ENCODE measurements around the gene PLIN3.
"Not testable (repeated sequence)": the region's sequence is repeated elsewhere in the genome, so short reads cannot be mapped to it uniquely, and the experiment has no call there.

PLIN3 gene, protein sequence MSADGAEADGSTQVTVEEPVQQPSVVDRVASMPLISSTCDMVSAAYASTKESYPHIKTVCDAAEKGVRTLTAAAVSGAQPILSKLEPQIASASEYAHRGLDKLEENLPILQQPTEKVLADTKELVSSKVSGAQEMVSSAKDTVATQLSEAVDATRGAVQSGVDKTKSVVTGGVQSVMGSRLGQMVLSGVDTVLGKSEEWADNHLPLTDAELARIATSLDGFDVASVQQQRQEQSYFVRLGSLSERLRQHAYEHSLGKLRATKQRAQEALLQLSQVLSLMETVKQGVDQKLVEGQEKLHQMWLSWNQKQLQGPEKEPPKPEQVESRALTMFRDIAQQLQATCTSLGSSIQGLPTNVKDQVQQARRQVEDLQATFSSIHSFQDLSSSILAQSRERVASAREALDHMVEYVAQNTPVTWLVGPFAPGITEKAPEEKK

DNA sequence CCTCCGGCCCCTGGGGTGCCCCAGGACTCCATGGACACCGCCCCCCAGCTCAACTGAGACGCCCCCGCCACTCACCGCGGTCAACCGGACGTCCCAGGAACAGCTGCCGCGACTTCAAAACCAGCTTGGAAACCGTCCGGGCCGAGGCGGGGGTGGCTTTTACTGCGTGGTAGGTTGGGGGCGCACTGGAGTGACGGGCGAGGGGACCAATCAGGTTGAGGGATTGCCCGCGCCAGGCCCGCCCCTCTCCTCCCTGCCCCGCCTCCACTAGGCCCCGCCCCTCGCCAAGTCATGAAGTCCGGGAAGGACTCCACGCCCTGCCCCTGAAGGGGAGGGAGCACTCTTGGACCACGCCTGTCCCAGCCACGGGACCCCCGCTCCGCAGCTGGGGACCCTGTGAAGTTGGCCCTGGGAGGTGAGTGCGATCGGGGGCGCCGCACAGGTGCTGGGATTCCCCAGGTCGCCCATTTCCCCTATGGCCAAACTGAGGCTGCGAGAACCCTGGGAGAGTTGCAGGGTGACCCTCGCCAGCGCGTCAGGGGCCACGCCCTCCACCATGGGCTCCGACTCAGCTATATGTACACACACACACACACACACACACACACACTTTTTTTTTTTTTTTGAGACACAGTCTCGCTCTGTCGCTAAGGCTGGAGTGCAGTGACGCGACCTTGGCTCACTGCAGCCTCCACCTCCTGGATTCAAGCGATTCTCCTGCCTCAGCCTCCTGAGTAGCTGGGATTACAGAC lies at the start of gene PLIN3:
Gene PLIN3, minus strand, starts transcription at position 134 of the 752 bp plus-strand sequence. CDS start 6,273 bp downstream, outside the sequence.
- no peak for FAIRE-seq

DNA sequence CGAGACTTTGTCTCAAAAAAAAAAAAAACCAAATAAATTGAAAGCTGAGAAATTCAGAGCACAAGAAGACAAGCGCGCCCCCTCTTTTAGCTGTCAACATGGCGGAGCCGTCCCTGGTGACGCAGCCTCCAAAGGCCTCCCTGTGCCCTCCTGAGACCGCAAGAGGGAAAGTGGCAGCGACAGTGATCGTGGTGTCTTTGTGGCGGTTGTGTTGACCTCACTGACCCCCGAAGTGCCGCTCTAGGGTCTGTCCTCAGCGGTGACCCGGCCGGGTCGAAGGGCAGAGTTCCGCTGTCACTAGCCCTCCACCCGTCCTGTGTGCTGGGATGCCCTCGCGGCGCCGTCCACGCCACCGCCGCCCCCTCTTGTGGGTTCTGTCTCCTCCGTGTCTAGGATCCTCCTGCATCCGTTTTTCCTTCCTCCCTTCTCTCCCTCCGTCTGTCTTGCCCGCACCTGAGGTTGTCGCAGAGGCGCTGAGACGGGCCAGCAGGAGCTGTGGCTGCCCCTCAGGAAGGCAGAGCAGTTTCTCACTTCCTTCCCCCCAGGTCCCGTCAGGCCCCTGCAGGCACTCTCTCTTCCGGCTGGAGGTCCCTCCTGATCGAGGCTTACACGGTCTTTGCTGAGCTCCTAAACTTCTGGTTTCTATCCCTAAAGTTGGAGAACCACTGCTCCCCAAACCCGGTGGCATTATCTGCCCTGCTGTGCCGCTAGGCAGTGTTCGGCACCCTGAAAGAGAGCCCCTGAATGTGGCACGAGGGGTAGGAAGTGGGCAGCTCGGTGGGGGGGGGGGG lies 49.0 kb upstream of the PLIN3 start:
- no peak for FAIRE-seq

DNA sequence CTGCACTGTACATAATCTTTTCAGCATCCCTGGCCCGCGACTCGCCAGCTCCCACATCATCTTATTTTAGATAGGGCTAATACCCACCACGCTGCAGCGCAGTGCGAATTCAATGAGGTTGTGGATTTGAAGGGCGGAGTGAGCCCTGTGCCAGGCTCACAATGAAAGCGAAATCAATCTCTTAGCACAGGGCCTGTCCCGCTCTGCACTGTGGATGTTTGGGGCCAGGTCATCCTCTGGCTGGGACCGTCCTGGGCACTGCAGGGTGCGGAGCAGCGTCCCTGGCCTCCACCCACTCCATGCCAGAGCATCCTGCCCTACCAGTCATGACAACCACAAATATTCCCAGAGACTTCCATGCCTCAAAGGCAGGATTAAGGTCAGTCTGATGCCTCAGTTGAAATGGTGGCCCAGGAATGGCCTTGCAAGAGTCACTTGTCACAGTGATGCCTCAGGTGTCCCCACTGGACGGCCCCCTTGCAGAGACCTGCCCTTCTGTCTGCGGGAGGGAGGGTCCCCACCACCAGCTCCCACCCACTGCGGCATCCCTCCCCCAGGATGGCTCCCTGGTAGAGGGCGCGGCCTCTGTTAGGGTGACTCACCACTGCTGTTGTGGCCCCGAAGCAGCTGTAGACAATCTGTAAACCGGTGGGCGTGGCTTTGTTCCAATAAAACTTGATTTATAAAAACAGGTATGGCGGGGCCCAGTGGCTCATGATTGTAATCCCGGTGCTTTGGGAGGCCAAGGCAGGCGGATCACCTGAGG lies 47.5 kb upstream of the PLIN3 start:
- FAIRE-seq = no peak

DNA sequence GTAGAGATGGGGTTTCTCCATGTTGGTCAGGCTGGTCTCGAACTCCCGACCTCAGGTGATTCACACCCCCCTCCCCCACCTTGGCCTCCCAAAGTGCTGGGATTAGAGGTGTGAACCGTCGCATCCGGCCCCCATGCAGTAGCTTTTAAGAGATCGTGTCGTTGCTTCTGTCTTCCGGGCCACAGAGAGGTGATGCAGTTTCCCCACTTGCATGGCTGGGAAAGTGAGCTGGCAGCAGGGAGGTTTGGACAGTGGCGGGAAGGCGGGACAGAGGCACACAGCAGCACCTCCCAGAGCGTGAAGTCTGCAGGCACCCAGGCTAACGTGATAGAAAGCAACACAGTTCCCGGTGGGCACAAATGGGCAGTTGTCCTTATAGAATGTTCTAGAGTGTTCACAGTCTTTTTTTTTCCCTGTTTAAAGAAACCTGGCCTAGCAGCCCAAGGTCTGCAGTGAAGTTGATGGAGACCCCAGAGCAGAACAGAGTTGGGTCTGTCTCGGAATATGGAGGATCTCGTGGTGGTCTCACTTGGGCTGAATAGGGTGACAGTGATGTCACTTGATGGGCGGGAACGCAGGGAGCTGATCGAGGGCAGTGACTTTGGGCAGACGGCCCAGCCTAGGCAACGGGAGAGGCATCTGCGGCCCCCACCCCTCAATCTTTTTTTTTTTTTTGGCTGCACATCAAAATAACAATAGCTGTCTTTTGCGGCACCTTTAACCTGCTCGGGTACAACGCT lies 46.7 kb upstream of the PLIN3 start:
- no peak for FAIRE-seq

DNA sequence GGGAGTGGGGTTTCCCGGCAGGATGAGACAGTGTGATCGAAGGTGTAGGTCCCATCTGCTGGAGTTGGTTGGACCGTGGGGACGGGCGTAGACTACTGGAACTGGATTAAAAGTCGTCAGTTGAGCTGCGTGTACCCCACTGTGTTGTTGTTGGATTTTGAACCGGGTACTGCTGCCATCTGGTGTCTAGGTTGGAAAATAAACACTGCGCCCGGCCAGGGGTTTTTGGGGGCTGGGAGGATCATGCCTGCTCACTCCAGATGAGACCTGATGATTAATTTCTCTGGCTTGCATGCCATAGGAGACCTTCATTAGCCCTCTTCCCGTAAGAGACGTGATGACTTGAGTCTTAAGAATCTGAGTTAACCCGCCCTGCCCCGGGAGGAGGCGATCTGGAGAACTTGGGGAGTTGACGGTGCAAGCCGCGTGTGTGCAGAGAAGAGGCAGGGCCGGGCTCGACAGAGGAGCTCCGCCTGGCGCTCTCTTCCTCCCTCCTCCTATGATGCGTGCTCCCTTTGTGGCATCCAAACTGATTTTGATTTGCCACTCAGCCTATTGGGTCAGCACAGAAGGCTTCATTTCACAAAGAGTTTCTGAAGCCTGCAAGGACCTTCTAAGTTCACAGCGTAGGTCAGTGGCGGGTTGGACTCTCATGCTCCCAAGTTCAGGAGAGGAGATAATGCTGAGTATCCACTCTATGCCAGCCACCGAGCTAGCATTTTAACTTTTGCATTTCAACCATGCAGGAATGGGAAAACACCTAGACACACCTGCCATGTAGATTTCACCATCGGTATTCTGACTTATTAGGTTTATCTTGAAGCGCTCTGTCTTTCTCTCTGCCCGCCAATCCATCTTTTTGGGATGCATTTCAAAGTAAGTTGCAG lies 44.6 kb upstream of the PLIN3 start:
- FAIRE-seq = peak; percentile 3

DNA sequence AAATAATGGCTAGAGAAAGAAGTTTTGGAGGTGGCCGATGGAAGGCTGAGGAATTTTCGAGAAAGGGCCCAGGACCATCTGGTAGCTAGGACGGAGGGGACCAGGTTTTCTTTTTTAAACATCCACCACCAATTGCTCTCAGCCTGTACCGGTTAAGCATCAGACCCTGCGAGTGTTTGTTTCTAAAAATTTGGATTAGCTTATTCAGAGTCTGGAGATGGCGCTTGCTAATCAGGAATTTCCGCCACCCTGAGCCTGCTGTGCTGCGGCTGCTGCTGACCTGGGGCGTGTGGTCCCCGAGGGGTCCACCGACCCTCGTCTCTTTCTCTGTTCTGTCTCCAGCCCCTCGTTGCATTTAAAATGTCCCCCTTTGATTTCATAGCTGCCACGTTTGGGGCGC lies 43.8 kb upstream of the PLIN3 start:
- no peak for FAIRE-seq

DNA sequence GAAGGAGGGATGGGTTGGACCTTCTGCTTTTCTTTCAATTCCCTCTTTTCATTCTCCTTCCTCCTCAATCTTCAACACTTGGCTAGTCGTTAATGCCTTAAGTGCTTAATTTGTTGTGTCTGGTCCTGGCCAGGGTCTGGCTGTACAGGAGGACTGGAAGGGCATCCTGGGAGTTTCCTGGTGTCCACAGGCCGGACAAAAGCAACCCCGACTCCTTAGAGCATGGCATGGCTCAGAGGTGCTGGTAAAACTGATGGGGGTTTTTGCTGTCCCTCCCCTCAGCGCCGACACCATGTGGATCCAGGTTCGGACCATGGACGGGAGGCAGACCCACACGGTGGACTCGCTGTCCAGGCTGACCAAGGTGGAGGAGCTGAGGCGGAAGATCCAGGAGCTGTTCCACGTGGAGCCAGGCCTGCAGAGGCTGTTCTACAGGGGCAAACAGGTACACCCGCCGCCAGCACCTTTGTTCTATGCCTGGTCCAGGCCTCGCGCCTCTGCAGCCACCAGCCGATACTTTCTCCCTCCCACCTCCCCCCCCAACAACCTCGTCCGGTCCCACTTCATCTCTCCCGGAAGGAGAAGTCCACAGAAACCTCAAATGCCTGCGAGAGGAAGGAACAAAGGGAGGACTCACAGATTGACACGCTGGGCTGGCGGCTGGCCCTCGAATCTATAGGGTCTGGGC lies 43.3 kb upstream of the PLIN3 start:
- no peak for FAIRE-seq

DNA sequence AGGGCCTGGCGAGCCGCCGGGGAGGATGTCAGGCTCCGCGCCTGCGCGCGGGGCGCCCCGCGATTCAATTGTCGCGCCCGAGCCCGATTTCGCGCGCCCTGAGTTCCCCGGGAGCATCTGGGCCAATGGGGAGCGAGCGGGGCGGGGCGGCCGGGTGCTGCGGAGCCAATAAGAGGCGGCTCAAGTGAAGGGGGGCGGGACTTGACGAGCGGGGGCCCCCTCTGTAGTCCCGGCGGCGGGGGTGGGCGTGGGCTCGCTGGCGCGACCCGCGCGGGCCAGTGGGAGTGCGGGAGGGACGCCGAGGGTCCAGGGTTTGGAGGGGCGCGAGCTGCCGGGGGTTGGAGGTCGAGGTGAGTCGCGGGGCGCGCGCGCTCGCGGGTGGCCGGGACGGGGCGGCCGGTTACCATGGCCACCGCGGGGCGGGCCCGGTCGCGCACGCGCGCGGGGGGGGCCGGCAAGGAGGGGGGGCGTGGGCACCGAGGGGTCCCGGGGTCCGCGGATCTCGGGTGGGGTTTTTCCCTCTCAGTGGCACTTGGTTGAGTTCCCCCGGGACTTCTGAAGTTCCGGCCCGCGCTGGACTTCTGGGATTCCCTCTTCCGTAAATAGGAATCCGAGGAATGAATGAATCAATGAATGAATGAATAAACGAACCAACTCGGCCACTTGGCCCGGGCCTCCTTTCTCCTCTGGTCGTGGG lies 42.6 kb upstream of the PLIN3 start:
- no peak for FAIRE-seq

DNA sequence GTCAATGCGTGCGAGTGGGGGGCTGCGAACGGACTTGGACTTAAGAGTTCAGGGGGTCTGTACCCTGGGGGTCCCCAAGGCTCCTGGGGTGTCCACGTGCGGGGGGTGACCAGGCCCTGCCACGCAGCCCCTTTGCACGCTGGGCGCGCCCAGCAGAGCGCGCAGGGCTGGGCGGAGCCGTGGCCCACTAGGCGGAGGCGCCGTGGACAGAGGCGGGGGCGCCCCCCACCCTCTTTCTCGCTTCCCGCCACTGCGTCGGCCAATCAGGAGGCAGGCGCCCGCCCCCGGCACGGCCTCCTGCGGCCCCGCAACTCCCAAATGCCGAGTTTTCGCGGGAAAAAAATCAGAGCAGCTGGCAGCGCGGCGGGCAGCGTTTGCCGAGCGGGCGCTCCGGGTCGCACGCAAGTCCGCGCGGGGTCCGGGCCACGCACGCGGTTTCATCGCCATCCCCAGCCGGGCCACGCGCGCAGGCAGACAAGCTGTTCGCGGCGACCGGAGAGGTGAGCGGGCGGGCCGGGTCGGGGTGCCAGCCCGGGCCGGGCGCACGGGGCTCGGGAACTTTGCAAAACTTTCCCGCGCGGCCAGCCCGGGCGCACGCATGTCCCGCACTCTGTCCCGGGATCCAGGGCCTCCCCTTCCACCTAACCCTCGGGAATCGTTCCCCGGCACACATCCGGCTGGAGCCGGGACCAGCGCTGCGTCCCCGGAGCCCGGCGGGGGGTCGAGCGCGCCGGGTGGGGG lies 41.9 kb upstream of the PLIN3 start, which contains the start of gene UHRF1:
Gene UHRF1, plus strand, starts transcription at position 346 of the 741 bp plus-strand sequence. CDS start 1,385 bp downstream, outside the sequence.
- no peak for FAIRE-seq

DNA sequence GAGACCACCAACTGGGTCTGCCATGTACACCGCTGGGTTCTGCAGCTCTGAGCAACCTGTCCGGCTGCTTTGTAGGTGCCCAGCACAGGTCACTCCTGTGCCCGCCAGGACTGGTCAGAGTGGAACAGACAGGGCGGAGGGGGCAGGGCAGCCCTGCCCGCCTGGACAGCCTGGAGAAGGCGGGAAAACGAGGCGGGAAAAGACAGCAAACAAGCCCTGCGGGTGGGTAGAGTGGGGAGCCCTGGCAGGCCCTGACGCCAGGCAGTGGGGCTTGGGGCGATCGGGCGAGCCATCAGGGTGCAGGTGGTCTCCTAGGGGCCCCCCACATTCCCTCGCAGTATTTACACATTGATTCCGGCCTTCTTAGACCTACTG lies 41.3 kb upstream of the PLIN3 start:
- FAIRE-seq = no peak

DNA sequence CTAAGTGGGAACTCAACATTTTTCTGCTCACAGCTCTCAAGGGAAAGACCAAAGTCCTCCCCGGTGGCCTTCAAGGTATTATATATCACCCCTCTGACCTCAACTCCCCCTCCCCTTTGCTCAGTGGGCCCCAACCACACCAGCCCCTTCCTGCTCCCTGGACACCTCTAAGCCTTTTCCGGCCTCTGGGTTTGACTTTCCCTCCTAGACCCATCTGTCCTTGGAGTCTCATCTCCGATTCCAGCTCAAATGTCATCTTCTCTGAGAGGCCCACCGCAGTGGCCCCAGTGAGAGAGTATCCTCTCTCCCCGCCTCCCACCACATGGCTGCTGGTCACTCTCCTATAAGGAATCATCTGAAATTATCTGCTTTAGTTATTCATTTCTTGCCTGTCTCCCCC lies 40.9 kb upstream of the PLIN3 start:
- no peak for FAIRE-seq

DNA sequence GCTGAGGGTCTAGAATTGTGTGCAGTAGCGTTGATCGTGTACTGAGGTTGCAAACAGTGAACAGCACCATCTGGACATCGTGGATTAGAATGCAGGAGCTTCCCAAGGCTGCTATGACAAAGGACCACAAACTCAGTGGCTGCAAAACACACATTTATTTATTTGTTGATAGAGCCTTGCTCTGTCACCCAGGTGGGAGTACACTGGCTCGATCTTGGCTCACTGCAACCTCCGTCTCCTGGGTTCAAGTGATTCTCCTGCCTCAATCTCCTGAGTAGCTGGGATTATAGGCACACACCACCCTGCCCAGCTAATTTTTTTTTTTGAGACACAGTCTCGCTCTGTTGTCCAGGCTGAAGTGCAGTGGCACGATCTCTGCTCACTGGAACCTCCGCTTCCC lies 39.5 kb upstream of the PLIN3 start:
- no peak for FAIRE-seq

DNA sequence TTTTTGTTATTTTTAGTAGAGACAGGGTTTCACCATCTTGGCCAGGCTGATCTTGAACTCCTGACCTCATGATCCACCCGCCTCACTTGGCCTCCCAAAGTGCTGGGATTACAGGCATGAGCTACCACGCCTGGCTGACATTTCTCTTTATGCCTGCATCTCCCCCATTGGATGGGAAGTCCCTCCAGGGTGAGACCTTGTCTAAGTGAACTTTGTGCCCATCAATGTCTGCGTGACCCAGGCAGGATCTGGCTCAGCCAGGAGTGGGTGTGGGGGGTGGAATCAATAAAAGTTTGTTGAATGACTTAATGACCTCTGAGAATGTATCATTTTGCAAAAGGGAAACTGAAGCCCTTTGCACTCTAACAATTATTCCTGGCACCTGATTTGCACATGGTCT lies 37.0 kb upstream of the PLIN3 start:
- FAIRE-seq = no peak

DNA sequence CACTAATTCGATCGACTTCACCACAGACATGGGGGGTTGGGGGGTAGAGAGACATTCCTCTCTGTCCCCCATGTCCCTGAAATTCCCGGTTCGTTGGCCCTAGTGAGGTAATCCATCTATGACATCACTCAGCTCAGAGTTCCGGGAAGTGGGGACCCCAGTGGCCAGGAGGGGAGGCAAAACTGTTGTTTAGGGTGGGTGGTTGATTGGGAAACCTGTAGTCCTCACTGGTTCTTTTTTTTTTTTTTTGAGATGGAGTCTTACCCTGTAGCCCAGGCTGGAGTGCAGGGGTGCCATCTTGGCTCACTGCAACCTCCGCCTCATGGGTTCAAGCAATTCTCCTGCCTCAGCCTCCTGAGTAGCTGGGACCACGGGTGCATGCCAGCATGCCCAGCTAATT lies 35.3 kb upstream of the PLIN3 start, which contains the start of gene ARRDC5:
Gene ARRDC5, minus strand, starts transcription at position 101 of the 400 bp plus-strand sequence. Its CDS starts 71 bp downstream, at position 30.
- no peak for FAIRE-seq

DNA sequence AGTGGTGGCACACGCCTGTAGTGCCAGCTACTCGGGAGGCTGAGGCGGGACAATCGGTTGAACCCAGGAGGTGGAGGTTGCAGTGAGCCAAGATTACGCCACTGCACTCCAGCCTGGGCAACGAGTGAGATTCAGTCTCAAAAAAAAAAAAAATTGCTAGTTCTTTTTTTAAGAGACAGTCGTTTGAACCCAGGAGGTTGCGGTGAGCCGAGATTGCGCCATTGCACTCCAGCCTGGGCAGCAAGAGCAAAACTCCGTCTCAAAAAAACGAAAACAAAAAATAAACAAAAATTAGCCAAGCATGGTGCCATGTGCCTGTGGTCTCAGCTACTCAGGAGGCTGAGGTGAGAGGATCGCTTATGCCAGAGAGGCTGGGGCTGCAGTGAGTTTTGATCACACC lies 33.4 kb upstream of the PLIN3 start:
- not testable (repeated sequence) for FAIRE-seq

DNA sequence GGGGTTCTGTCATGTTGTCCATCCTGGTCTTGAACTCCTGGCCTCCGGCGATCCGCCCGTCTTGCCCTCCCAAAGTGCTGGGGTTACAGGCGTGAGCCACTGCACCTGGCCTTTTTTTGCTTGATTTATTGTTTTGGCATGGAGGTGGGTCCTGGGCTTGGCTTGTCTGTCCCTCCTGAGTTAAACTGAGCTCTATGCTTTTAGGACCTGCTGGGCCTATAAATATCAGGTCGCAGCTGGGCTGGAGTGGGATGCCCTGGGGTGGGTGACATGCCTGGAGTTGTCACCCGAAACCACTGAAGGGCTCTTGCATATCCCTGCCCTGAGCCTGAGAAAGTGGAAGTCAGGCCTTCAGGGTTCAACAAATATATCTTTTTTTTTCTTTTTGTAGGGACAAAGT lies 29.7 kb upstream of the PLIN3 start:
- no peak for FAIRE-seq

DNA sequence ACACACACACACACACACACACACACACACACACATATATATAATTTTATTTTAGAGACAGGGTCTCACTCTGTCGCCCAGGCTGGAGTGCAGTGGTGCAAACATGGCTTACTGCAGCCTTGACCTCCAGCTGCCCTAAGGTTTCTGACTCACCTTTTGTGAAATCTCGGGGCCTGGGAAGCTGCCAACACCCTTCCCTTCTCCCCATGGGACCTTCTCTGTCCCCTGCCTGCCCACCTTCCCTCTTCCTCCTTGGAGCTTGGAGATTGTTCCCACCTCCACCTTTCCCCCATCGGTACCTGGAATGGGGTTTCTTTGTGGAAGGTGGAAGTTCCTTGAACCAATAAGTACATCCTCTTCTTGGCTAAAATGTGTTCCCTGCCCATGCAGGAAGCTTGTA lies 28.9 kb upstream of the PLIN3 start:
- no peak for FAIRE-seq

DNA sequence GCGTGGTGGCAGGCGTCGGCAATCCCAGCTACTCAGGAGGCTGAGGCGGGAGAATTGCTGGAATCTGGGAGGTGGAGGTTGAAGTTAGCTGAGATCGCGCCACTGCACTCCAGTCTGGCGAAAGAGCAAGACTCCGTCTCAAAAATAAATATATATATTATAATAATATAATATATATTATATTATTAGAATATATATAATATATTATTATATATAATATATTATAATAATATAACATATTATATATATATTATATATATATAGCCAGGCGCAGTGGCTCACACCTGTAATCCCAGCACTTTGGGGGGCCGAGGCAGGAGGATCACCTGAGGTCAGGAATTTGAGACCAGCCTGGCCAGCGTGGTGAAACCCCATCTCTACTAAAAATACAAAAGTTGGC lies 25.5 kb upstream of the PLIN3 start:
- FAIRE-seq = not testable (repeated sequence)

DNA sequence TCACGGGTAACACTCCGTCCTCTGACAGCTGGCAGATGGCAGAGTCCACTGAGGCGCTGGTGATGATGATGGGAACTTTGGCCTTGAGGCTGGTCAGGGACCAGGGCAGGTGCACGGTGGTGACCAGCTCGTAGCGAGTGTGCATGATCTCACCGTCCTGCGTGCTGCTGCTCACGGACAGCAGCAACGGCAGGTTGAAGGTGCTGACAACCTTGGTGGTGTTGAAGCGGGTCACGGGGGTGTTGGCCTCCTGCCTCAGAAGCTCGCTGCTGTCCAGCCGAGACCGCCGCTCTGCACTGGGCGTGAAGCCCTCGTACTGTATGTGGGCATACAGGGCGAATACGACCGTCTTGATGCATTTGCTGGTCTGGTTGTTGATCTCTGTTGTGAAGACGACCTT lies 23.6 kb upstream of the PLIN3 start:
- FAIRE-seq = no peak
